Activated CD8-positive, alpha-beta memory T cell treated with anti-CD3 and anti-CD28 coated beads for 36 hours (primary cell): Measurements from ENCODE around the gene SLC39A11. TPM values are rescaled to one million over a fixed set of nuclear protein-coding genes. Genes with fewer than 3 reads are reported as not detected.

ENCODE experiments used
- total RNA-seq, 2 experiments: library from RNA; stranded (reverse); gene quantifications; one replicate each; pipeline ENCODE4 v1.2.3, GENCODE V29; 2021

SLC39A11 gene
- total RNA-seq, 2 experiments from 2014 or later: 16.1 to 17.2 TPM

Other genes starting within 250 kb of the SLC39A11 start
- under 1 TPM; 0.44 to 0.46 TPM for gene SSTR2, start 72.3 kb upstream of the SLC39A11 start, total RNA-seq
- 10 to 100 TPM; 23.2 to 23.6 TPM for gene COG1, start 100.4 kb upstream of the SLC39A11 start, total RNA-seq
- gene CPSF4L, start 169.2 kb upstream of the SLC39A11 start, total RNA-seq: not detected
- under 1 TPM; 0.34 to 0.53 TPM for gene CDC42EP4, start 219.3 kb upstream of the SLC39A11 start, total RNA-seq